B cell (primary cell): Measurements from ENCODE around the gene VHLL. TPM values are rescaled to one million over a fixed set of nuclear protein-coding genes. Genes with fewer than 3 reads are reported as not detected.

Source experiments
- ATAC-seq: fragments of 200-7000 bp; cut with Tn5 transposase; one replicate; pipeline ENCODE4 v1.10.0; 2021; ENCODE audit warnings: low read depth, mild to moderate bottlenecking, moderate number of reproducible peaks, moderate library complexity
- CTCF ChIA-PET: fragments of 350-600 bp; sonication (Branson Sonifier 250); formaldehyde crosslinking; loops from one replicate; lab custom pipeline; 2021; ENCODE audit warnings: antibody characterized with exemption, inconsistent platforms; lab: Charles Lee
- POLR2A ChIA-PET: fragments of 350-600 bp; sonication (Branson Sonifier 250); formaldehyde crosslinking; loops from one replicate; lab custom pipeline; 2021; ENCODE audit warnings: antibody characterized with exemption; lab: Charles Lee
- DNase-seq: peaks from one replicate; pipeline ENCODE4 v3.0.0; 2013
- H2AFZ ChIP-seq: 2 replicates; pipeline ENCODE4 v1.6.1; 2012; ENCODE audit warnings: mild to moderate bottlenecking, low read depth, low read length; ENCODE audit not compliant: insufficient read depth, poor library complexity, severe bottlenecking
- H3K27ac ChIP-seq, 2 donors: 1 replicate in 1 of 2; 2 replicates in 1 of 2; pipeline ENCODE4 v1.5.1; 2012 to 2013; ENCODE audit warnings: low read length in 2 of 2, mild to moderate bottlenecking in 2 of 2, moderate library complexity in 1 of 2
- H3K27me3 ChIP-seq, 4 experiments: fragments of 200-600 bp in 1 of 4; sonication (generic) in 1 of 4; replicated peaks in 1 of 4; 1 replicate in 2 of 4; 2 replicates in 2 of 4; pipeline versions ENCODE4 v1.6.1 to v1.7.0; 2013 to 2016; ENCODE audit warnings: low read length in 3 of 4, mild to moderate bottlenecking in 2 of 4, mixed read lengths in 1 of 4, moderate library complexity in 1 of 4; ENCODE audit not compliant: insufficient read depth in 4 of 4, control insufficient read depth in 3 of 4; ENCODE audit errors: control extremely low read depth in 1 of 4
- H3K36me3 ChIP-seq, 2 experiments: replicated peaks in 1 of 2; 1 replicate in 1 of 2; 2 replicates in 1 of 2; pipeline versions ENCODE4 v1.6.1 to v1.7.1; 2013; ENCODE audit warnings: low read length in 1 of 2; ENCODE audit not compliant: insufficient read depth in 2 of 2, control insufficient read depth in 1 of 2; ENCODE audit errors: control extremely low read depth in 1 of 2, extremely low read depth in 1 of 2
- H3K4me1 ChIP-seq, 2 donors: fragments of 200-600 bp in 1 of 2; sonication (generic) in 1 of 2; 1 replicate in 1 of 2; 2 replicates in 1 of 2; pipeline versions ENCODE4 v1.5.1 to v1.6.1; 2013 to 2017; ENCODE audit warnings: low read length in 2 of 2; ENCODE audit not compliant: control insufficient read depth in 2 of 2, insufficient read depth in 2 of 2
- H3K4me2 ChIP-seq: replicated peaks from 2 replicates; pipeline ENCODE3; 2012; ENCODE audit warnings: mild to moderate bottlenecking, low read depth, low read length; ENCODE audit not compliant: poor library complexity, severe bottlenecking
- H3K4me3 ChIP-seq, 5 experiments: fragments of 200-600 bp in 1 of 5; sonication (generic) in 1 of 5; 1 replicate in 3 of 5; 2 replicates in 2 of 5; pipeline versions ENCODE4 v1.5.1 to v1.7.0; 2011 to 2016; ENCODE audit warnings: low read length in 4 of 5, mild to moderate bottlenecking in 4 of 5, low read depth in 2 of 5, control low read depth in 1 of 5, moderate library complexity in 1 of 5; ENCODE audit not compliant: insufficient read depth in 1 of 5; ENCODE audit errors: control extremely low read depth in 1 of 5, extremely low read depth in 1 of 5
- H3K79me2 ChIP-seq: fragments of 200-600 bp; sonication (generic); one replicate; pipeline ENCODE4 v1.6.0; 2016; ENCODE audit warnings: low read length; ENCODE audit not compliant: control insufficient read depth, insufficient read depth
- H3K9ac ChIP-seq: fragments of 200-600 bp; sonication (generic); 2 replicates; pipeline ENCODE4 v1.6.1; 2017; ENCODE audit warnings: mild to moderate bottlenecking, low read length, moderate library complexity
- H3K9me3 ChIP-seq, 3 donors: one replicate each; pipeline versions ENCODE4 v1.6.1 to v1.7.1; 2013; ENCODE audit warnings: low read length in 2 of 3; ENCODE audit not compliant: control insufficient read depth in 2 of 3, insufficient read depth in 1 of 3; ENCODE audit errors: control extremely low read depth in 1 of 3
- H4K20me1 ChIP-seq: 2 replicates; pipeline ENCODE4 v1.6.0; 2012; ENCODE audit warnings: mild to moderate bottlenecking, low read length; ENCODE audit not compliant: insufficient read depth, control insufficient read depth, poor library complexity, severe bottlenecking
- H3K27ac Mint-ChIP-seq: one replicate; pipeline ENCODE4 v1.8.0; 2021; ENCODE audit warnings: mixed read lengths
- H3K27me3 Mint-ChIP-seq: one replicate; pipeline ENCODE4 v1.8.0; 2021; ENCODE audit warnings: mixed read lengths
- H3K4me1 Mint-ChIP-seq: one replicate; pipeline ENCODE4 v1.8.0; 2021; ENCODE audit warnings: mixed read lengths
- H3K4me3 Mint-ChIP-seq: one replicate; pipeline ENCODE4 v1.8.0; 2021; ENCODE audit warnings: mixed read lengths
- H3K9me3 Mint-ChIP-seq: one replicate; pipeline ENCODE4 v1.8.0; 2022; ENCODE audit warnings: mixed read lengths; ENCODE audit not compliant: insufficient read depth
- EZH2 ChIP-seq: IDR thresholded peaks from 2 replicates; pipeline ENCODE4 v1.6.1; 2012; ENCODE audit warnings: borderline replicate concordance, low read depth, mild to moderate bottlenecking, moderate library complexity, low read length; ENCODE audit not compliant: insufficient read depth, poor library complexity, severe bottlenecking
- WGBS: methylation state at CpG from one replicate; pipeline ENCODE4 v1.1.5; 2013; ENCODE audit warnings: missing lambda C conversion rate; ENCODE audit not compliant: insufficient coverage; 5-methylcytosine and 5-hydroxymethylcytosine counted together
- intact Hi-C: fragments of 100-400 bp; cut with micrococcal nuclease; formaldehyde crosslinking; loops from one replicate; pipeline ENCODE4 v1.10.0; 2022
- polyA plus RNA-seq: library from polyadenylated mRNA; depleted of rRNA; stranded (reverse); fragments of >200 nt; gene quantifications from 2 replicates; pipeline ENCODE4 v1.2.3, GENCODE V29; 2012
- total RNA-seq, 2 donors: library from RNA; stranded (reverse); fragments of 120-200 nt in 1 of 2; gene quantifications; 1 replicate in 1 of 2; 2 replicates in 1 of 2; pipeline versions ENCODE4 v1.2.3 to v1.2.4, GENCODE V29; 2013 to 2022
- TF ChIP-seq, protein P1 (sequence below): fragments of 200-600 bp; IDR thresholded peaks from one replicate; pipeline ENCODE4 v1.8.0; 2022; ENCODE audit warnings: antibody characterized with exemption, mild to moderate bottlenecking

VHLL gene
- total and polyA plus RNA-seq, 2 donors (not counting 1 experiment from before 2014, with no cell fraction given) = 0.36 TPM; not detected in 1

DNA sequence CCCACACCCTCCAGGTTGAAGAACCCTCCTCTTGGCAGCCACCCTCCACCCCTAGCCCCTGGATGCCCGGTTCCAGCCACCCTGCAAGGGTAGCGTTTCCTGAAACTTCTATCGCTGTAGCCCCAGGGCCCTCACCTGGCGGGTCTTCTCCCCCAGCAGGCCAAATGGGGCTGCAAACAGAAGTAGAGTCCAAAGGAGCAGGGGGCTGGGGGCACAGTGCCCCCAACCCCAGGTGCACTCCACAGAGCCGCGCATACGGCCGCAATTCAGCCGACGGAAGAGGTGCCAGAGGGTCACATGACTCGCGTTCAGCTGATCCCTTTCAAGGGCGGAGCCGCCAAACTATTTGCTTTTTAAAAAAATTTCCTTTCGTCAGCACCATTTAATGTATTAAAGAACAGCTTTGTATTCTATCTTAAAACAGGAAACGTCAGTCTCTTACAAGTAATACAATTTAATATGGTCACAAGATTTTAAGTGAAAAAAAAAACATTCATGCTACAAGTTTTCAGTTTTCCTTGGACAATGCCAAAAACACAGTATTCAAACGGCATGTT is 3.6 kb downstream of the VHLL start, which contains the start of gene GLMP:
TSS of gene GLMP (minus strand) at position 289 of the 557 bp plus-strand sequence. CDS start at position 255, 34 bp downstream.
- intact Hi-C loops = no loop called here
- Histone ChIP-seq H3K4me1 (peaks cover 12 to 20% of the 10 kb centered on the region in 2 donors), H3K4me2 (peak within 1 kb of the TSS; percentile 95), H3K27me3 (peaks cover 0 to 2% (median 0%) of the 10 kb centered on the region in 4 experiments), H4K20me1 (no peaks in the 10 kb centered on the region), H3K4me3 (peak within 1 kb of the TSS; percentile 54 to 78 (median 70)), H3K36me3 (no peaks in the 10 kb centered on the region), H3K9me3 (no peaks in the 10 kb centered on the region), H2AFZ (peak within 1 kb of the TSS; percentile 96), H3K79me2 (peaks cover 10% of the 10 kb centered on the region), H3K27ac (peak within 1 kb of the TSS in 1 of 2 donors; percentile 58), H3K9ac (peak within 1 kb of the TSS; percentile 81)
- H3K27ac Mint-ChIP-seq = peak within 1 kb of the TSS; percentile 80
- no peaks in the 10 kb centered on the region for H3K9me3 Mint-ChIP-seq
- H3K27me3 Mint-ChIP-seq = no peaks in the 10 kb centered on the region
- DNase-seq (peak; percentile 70), ATAC-seq (peak; percentile 60)
- CTCF ChIA-PET = no interaction called here
- POLR2A ChIA-PET = interaction anchor here (0.6 to 0.7 kb wide), 3 partner anchors 22 to 456 kb away, joined by 3 to 5 read pairs (median 4); no protein-coding TSS in a partner anchor
- H3K4me1 Mint-ChIP-seq = peaks cover 20% of the 10 kb centered on the region
- under 1% methylated on average over 10 of the region's 17 CpGs for WGBS
- H3K4me3 Mint-ChIP-seq = peak within 1 kb of the TSS; percentile 92
- no peak for TF ChIP-seq EZH2
- TF ChIP-seq, protein P1, sequence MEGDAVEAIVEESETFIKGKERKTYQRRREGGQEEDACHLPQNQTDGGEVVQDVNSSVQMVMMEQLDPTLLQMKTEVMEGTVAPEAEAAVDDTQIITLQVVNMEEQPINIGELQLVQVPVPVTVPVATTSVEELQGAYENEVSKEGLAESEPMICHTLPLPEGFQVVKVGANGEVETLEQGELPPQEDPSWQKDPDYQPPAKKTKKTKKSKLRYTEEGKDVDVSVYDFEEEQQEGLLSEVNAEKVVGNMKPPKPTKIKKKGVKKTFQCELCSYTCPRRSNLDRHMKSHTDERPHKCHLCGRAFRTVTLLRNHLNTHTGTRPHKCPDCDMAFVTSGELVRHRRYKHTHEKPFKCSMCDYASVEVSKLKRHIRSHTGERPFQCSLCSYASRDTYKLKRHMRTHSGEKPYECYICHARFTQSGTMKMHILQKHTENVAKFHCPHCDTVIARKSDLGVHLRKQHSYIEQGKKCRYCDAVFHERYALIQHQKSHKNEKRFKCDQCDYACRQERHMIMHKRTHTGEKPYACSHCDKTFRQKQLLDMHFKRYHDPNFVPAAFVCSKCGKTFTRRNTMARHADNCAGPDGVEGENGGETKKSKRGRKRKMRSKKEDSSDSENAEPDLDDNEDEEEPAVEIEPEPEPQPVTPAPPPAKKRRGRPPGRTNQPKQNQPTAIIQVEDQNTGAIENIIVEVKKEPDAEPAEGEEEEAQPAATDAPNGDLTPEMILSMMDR = no peak

DNA sequence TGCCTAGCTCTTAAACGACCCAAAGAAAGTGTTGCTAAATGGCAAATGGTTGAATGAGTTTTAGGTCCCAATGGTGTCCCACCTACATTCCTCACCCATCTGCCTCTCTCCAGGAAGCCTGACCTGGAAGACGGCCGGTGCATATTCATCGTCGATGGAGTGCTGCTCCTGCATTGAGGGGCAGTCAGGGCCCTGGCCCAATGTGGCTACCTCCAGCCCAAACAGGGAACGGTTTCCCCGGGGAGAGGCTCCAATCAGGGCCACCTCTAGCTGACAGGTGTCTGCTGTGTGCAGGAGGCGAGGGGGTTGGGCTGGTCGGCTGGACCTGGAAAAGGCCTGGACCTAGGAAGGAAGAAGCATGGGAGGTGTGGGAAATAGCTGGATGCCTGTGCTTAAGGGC is 5.2 kb downstream of the VHLL start:
- no peak overlapping the region for H3K9ac ChIP-seq
- Mint-ChIP-seq H3K9me3 (no peaks in the 10 kb centered on the region), H3K4me3 (peak overlapping the region; percentile 44), H3K4me1 (peaks cover 20% of the 10 kb centered on the region), H3K27ac (no peak overlapping the region), H3K27me3 (no peaks in the 10 kb centered on the region)
- intact Hi-C loops = loop anchor here (5.0 kb wide), 1 partner anchor 288 kb away; no protein-coding TSS in a partner anchor
- no peak overlapping the region for H3K4me3 ChIP-seq
- ATAC-seq = no peak
- peaks cover 10% of the 10 kb centered on the region for H3K79me2 ChIP-seq
- peaks cover 0 to 4% of the 10 kb centered on the region in 2 experiments for H3K36me3 ChIP-seq
- no peak overlapping the region for H2AFZ ChIP-seq
- H4K20me1 ChIP-seq = no peaks in the 10 kb centered on the region
- POLR2A ChIA-PET = interaction anchor here (1.0 kb wide), 1 partner anchor 11 kb away, joined by 3 read pairs; no protein-coding TSS in a partner anchor
- no peak for DNase-seq
- no peak overlapping the region for H3K27ac ChIP-seq
- H3K27me3 ChIP-seq = peaks cover 0 to 2% (median 0%) of the 10 kb centered on the region in 4 experiments
- CTCF ChIA-PET = no interaction called here
- WGBS = 98% methylated on average over 6 of the region's 9 CpGs
- TF ChIP-seq, protein P1 = no peak
- TF ChIP-seq EZH2 = no peak
- H3K4me1 ChIP-seq = peaks cover 12 to 20% of the 10 kb centered on the region in 2 donors
- H3K4me2 ChIP-seq = no peak overlapping the region
- no peaks in the 10 kb centered on the region for H3K9me3 ChIP-seq
